Choroid plexus epithelial cell (primary cell): Measurements from ENCODE around the gene CTSH.

Source experiments
- DNase-seq: peaks from one replicate; pipeline ENCODE4 v3.0.0-alpha.2; 2010; ENCODE audit warnings: low read depth
- H3K4me3 ChIP-seq: 2 replicates; pipeline ENCODE4 v1.5.1; 2011; ENCODE audit warnings: low read depth, mild to moderate bottlenecking, control low read depth, low read length, moderate library complexity
- TF ChIP-seq, protein P1 (sequence below): conservative IDR thresholded peaks from 2 replicates; pipeline ENCODE4 v1.5.1; 2011; ENCODE audit warnings: low read depth, mild to moderate bottlenecking, control low read depth, inconsistent platforms, low read length, moderate library complexity

The CTSH gene

DNA sequence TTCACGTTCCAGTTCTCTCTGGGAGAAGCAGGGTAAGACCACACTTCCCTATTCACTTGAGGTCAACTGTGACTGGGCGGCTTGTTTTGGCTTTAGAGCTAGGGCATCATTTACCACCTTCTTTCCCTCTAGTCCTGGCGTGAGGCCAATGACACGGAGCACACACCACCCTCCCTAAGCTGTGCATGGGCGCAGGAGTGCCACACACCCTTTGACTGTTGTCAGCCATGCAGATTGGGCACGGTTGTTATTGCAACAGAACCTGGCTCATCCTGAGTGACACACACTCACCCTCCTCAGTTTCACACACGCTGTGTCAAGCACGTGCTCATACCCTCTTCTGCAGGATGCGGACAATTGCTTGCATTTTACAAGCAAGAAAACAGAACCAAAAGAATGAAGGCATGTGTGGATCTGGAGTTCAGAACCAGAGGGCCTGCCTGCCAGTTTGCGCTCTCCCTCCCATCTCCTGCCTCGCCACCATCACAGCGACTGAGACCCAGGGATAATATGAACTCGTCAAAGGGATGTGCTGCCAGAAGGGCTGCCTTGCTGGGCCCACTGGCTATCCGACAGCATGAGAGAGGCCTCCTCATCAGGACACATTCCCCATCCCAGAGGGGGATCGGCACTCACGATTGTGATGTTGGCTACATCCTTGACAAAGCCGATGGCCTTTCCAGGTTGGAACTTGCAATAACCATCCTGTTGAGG, 17.6 kb downstream of the CTSH start:
- DNase-seq: no peak
- H3K4me3 ChIP-seq: no peak overlapping the region
- TF ChIP-seq, protein P1, sequence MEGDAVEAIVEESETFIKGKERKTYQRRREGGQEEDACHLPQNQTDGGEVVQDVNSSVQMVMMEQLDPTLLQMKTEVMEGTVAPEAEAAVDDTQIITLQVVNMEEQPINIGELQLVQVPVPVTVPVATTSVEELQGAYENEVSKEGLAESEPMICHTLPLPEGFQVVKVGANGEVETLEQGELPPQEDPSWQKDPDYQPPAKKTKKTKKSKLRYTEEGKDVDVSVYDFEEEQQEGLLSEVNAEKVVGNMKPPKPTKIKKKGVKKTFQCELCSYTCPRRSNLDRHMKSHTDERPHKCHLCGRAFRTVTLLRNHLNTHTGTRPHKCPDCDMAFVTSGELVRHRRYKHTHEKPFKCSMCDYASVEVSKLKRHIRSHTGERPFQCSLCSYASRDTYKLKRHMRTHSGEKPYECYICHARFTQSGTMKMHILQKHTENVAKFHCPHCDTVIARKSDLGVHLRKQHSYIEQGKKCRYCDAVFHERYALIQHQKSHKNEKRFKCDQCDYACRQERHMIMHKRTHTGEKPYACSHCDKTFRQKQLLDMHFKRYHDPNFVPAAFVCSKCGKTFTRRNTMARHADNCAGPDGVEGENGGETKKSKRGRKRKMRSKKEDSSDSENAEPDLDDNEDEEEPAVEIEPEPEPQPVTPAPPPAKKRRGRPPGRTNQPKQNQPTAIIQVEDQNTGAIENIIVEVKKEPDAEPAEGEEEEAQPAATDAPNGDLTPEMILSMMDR: no peak

DNA sequence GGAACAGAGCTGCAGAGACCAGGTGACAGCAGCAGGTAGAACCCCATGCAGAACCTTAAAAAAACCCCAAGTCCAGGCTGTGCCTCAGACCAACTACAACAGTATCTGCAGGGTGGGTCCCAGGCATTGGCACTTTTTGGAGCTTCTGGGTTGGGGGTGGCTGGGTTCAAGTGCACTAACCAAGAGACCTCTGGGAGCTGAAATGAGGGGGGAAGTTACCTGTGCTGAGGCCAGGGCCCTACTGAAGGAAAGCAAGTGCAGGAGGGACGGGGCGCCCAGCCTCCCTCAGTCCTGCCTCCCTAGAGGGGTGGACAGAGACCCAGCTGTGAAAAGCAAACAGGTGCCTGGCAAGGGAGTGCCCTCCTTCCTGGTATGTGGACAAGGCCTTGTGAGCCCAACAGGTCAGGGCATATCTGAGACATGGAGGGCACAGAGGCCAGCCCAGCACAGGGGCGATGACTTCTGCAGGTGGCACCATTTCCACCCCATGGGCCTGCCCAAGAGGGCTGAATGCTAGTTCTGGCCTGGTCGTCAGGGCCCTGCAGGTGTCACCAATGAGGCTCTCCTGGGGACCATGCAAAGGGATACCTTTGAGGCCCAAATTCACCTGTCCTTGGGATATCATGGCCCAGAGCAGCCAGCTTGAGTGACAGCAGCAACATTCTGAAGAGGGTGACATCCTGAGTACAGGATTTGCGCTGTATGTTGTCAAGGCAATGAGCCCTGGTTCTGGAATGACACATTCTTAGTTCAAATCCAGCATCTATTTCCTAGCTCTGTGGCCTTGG, 18.7 kb downstream of the CTSH start:
- TF ChIP-seq, protein P1: no peak
- no peak for DNase-seq

DNA sequence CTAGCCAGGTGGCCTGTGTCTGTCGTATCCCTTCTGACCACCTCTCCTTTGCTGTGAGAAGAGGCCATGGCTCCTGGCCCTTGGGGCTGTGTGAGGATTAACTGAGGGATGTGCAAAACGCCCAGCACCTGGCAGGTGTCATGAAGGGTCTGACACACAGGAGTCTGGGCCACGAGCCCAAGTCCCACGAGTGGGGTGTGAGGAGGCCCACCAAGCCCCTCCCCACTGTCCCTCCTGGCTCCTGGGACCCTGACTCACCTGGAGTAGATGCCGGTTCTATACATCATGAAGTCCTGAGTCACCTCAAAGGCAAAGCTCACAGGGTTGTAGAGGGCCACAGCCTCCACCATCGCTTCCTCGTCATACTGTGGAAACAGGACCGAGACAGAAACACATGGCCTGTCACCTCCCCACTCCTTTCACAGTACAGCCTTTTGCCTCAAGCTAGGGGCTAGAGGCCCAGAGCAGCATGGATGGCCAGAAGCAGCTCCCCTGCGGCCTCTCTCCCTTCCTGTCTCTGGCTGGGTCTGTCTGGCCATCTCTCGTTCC, 19.7 kb downstream of the CTSH start:
- H3K4me3 ChIP-seq: no peak overlapping the region
- TF ChIP-seq, protein P1: no peak
- no peak for DNase-seq

More for the DNA sequence above, 18.7 kb downstream of the CTSH start:
- no peak overlapping the region for H3K4me3 ChIP-seq

DNA sequence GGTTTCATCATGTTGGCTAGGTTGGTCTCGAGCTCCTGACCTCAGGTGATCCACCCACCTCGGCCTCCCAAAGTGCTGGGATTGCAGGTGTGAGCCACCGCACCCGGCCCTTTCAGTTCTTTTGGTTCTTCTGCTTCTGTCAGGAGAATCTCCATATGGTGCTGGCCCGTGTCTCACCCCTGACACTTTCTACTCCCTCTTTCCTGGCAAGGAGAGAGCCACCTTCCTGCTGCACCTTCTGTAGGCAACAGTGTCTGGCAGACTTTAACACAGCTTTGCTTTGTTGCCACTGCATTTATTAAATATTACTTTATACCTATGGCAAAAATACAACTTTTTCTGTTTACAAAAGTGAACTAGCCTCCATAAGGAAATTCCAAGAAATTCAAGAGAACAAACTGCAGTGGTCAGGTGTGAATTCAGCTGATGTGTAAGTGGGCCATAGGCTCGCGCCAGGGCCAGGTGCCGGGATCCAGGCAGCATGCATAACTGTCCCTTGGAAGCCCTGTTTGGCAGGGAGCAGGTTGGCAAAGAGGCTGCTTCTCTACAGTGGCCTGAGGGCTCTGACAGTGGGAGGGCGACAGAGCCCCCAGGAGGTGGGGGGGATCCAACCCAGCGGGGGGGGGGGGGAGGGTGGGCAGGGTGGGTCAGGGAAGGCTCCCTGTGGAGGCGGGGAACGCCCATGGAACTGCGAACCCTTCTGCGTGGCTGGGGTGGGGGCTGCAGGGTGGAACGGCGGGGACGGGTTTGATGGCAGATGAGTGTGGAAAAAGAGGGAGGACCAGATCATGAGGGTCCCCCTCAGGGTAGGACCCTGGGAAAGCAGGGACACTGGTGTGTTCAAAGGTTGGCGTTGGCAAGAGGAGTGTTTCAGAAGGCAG, 21.1 kb downstream of the CTSH start:
- no peak overlapping the region for H3K4me3 ChIP-seq
- no peak for DNase-seq
- TF ChIP-seq, protein P1: no peak

DNA sequence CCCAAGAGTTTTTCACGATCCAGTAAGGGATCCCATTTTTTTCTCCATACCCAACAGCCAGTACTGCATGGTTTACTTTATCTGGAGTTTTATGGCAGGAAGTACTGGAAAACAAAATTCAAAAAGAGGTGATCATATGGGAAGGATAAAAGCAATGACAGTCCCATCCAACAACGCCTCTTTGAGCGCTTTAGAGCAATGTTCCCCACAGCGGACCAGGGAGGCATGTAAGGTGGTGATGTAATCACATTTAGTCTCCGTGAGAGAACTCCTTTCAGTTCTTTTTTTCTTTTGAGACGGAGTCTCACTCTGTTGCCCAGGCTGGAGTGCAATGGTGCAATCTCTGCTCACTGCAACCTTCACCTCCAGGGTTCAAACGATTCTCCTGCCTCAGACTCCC, 21.8 kb downstream of the CTSH start:
- no peak for DNase-seq
- TF ChIP-seq, protein P1: no peak
- H3K4me3 ChIP-seq: no peak overlapping the region

DNA sequence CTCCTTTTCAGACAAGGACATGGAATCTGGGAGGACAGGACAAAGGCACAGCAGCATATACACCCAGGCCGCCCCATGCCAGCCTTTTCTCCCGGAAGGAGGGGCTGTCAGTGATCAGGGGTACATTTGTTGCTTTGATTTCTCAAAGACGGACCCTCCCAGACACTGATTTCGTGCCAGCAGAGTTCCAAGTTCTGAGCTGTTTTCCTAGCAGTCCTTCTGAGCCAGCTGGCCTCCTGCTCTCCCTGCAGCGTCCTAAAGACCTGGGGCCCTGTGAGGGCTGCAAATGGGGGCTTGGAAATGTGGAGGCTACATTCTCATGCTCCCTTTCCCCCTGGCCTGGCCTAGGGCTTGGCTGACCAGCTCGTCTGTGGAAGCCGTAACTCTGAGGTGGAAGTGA, 22.3 kb downstream of the CTSH start:
- TF ChIP-seq, protein P1: no peak
- no peak overlapping the region for H3K4me3 ChIP-seq
- DNase-seq: no peak
